B cell (primary cell): ENCODE data around the gene NPY. TPM values are rescaled to one million over a fixed set of nuclear protein-coding genes. Genes with fewer than 3 reads are reported as not detected.

ENCODE experiments used
- ATAC-seq: fragments of 200-7000 bp; cut with Tn5 transposase; one replicate; pipeline ENCODE4 v1.10.0; 2021; ENCODE audit warnings: low read depth, mild to moderate bottlenecking, moderate number of reproducible peaks, moderate library complexity
- CTCF ChIA-PET: fragments of 350-600 bp; sonication (Branson Sonifier 250); formaldehyde crosslinking; loops from one replicate; lab custom pipeline; 2021; ENCODE audit warnings: antibody characterized with exemption, inconsistent platforms; lab: Charles Lee
- POLR2A ChIA-PET: fragments of 350-600 bp; sonication (Branson Sonifier 250); formaldehyde crosslinking; loops from one replicate; lab custom pipeline; 2021; ENCODE audit warnings: antibody characterized with exemption; lab: Charles Lee
- DNase-seq: peaks from one replicate; pipeline ENCODE4 v3.0.0; 2013
- H2AFZ ChIP-seq: 2 replicates; pipeline ENCODE4 v1.6.1; 2012; ENCODE audit warnings: mild to moderate bottlenecking, low read depth, low read length; ENCODE audit not compliant: insufficient read depth, poor library complexity, severe bottlenecking
- H3K27ac ChIP-seq, 2 donors: 1 replicate in 1 of 2; 2 replicates in 1 of 2; pipeline ENCODE4 v1.5.1; 2012 to 2013; ENCODE audit warnings: low read length in 2 of 2, mild to moderate bottlenecking in 2 of 2, moderate library complexity in 1 of 2
- H3K27me3 ChIP-seq, 4 experiments: fragments of 200-600 bp in 1 of 4; sonication (generic) in 1 of 4; replicated peaks in 1 of 4; 1 replicate in 2 of 4; 2 replicates in 2 of 4; pipeline versions ENCODE4 v1.6.1 to v1.7.0; 2013 to 2016; ENCODE audit warnings: low read length in 3 of 4, mild to moderate bottlenecking in 2 of 4, mixed read lengths in 1 of 4, moderate library complexity in 1 of 4; ENCODE audit not compliant: insufficient read depth in 4 of 4, control insufficient read depth in 3 of 4; ENCODE audit errors: control extremely low read depth in 1 of 4
- H3K36me3 ChIP-seq, 2 experiments: replicated peaks in 1 of 2; 1 replicate in 1 of 2; 2 replicates in 1 of 2; pipeline versions ENCODE4 v1.6.1 to v1.7.1; 2013; ENCODE audit warnings: low read length in 1 of 2; ENCODE audit not compliant: insufficient read depth in 2 of 2, control insufficient read depth in 1 of 2; ENCODE audit errors: control extremely low read depth in 1 of 2, extremely low read depth in 1 of 2
- H3K4me1 ChIP-seq, 2 donors: fragments of 200-600 bp in 1 of 2; sonication (generic) in 1 of 2; 1 replicate in 1 of 2; 2 replicates in 1 of 2; pipeline versions ENCODE4 v1.5.1 to v1.6.1; 2013 to 2017; ENCODE audit warnings: low read length in 2 of 2; ENCODE audit not compliant: control insufficient read depth in 2 of 2, insufficient read depth in 2 of 2
- H3K4me2 ChIP-seq: replicated peaks from 2 replicates; pipeline ENCODE3; 2012; ENCODE audit warnings: mild to moderate bottlenecking, low read depth, low read length; ENCODE audit not compliant: poor library complexity, severe bottlenecking
- H3K4me3 ChIP-seq, 5 experiments: fragments of 200-600 bp in 1 of 5; sonication (generic) in 1 of 5; 1 replicate in 3 of 5; 2 replicates in 2 of 5; pipeline versions ENCODE4 v1.5.1 to v1.7.0; 2011 to 2016; ENCODE audit warnings: low read length in 4 of 5, mild to moderate bottlenecking in 4 of 5, low read depth in 2 of 5, control low read depth in 1 of 5, moderate library complexity in 1 of 5; ENCODE audit not compliant: insufficient read depth in 1 of 5; ENCODE audit errors: control extremely low read depth in 1 of 5, extremely low read depth in 1 of 5
- H3K79me2 ChIP-seq: fragments of 200-600 bp; sonication (generic); one replicate; pipeline ENCODE4 v1.6.0; 2016; ENCODE audit warnings: low read length; ENCODE audit not compliant: control insufficient read depth, insufficient read depth
- H3K9ac ChIP-seq: fragments of 200-600 bp; sonication (generic); 2 replicates; pipeline ENCODE4 v1.6.1; 2017; ENCODE audit warnings: mild to moderate bottlenecking, low read length, moderate library complexity
- H3K9me3 ChIP-seq, 3 donors: one replicate each; pipeline versions ENCODE4 v1.6.1 to v1.7.1; 2013; ENCODE audit warnings: low read length in 2 of 3; ENCODE audit not compliant: control insufficient read depth in 2 of 3, insufficient read depth in 1 of 3; ENCODE audit errors: control extremely low read depth in 1 of 3
- H4K20me1 ChIP-seq: 2 replicates; pipeline ENCODE4 v1.6.0; 2012; ENCODE audit warnings: mild to moderate bottlenecking, low read length; ENCODE audit not compliant: insufficient read depth, control insufficient read depth, poor library complexity, severe bottlenecking
- H3K27ac Mint-ChIP-seq: one replicate; pipeline ENCODE4 v1.8.0; 2021; ENCODE audit warnings: mixed read lengths
- H3K27me3 Mint-ChIP-seq: one replicate; pipeline ENCODE4 v1.8.0; 2021; ENCODE audit warnings: mixed read lengths
- H3K4me1 Mint-ChIP-seq: one replicate; pipeline ENCODE4 v1.8.0; 2021; ENCODE audit warnings: mixed read lengths
- H3K4me3 Mint-ChIP-seq: one replicate; pipeline ENCODE4 v1.8.0; 2021; ENCODE audit warnings: mixed read lengths
- H3K9me3 Mint-ChIP-seq: one replicate; pipeline ENCODE4 v1.8.0; 2022; ENCODE audit warnings: mixed read lengths; ENCODE audit not compliant: insufficient read depth
- EZH2 ChIP-seq: IDR thresholded peaks from 2 replicates; pipeline ENCODE4 v1.6.1; 2012; ENCODE audit warnings: borderline replicate concordance, low read depth, mild to moderate bottlenecking, moderate library complexity, low read length; ENCODE audit not compliant: insufficient read depth, poor library complexity, severe bottlenecking
- WGBS: methylation state at CpG from one replicate; pipeline ENCODE4 v1.1.5; 2013; ENCODE audit warnings: missing lambda C conversion rate; ENCODE audit not compliant: insufficient coverage; 5-methylcytosine and 5-hydroxymethylcytosine counted together
- intact Hi-C: fragments of 100-400 bp; cut with micrococcal nuclease; formaldehyde crosslinking; loops from one replicate; pipeline ENCODE4 v1.10.0; 2022
- polyA plus RNA-seq: library from polyadenylated mRNA; depleted of rRNA; stranded (reverse); fragments of >200 nt; gene quantifications from 2 replicates; pipeline ENCODE4 v1.2.3, GENCODE V29; 2012
- total RNA-seq, 2 donors: library from RNA; stranded (reverse); fragments of 120-200 nt in 1 of 2; gene quantifications; 1 replicate in 1 of 2; 2 replicates in 1 of 2; pipeline versions ENCODE4 v1.2.3 to v1.2.4, GENCODE V29; 2013 to 2022
- TF ChIP-seq, protein P1 (sequence below): fragments of 200-600 bp; IDR thresholded peaks from one replicate; pipeline ENCODE4 v1.8.0; 2022; ENCODE audit warnings: antibody characterized with exemption, mild to moderate bottlenecking

The NPY gene
- total and polyA plus RNA-seq, 2 donors (not counting 1 experiment from before 2014, with no cell fraction given): not detected

DNA sequence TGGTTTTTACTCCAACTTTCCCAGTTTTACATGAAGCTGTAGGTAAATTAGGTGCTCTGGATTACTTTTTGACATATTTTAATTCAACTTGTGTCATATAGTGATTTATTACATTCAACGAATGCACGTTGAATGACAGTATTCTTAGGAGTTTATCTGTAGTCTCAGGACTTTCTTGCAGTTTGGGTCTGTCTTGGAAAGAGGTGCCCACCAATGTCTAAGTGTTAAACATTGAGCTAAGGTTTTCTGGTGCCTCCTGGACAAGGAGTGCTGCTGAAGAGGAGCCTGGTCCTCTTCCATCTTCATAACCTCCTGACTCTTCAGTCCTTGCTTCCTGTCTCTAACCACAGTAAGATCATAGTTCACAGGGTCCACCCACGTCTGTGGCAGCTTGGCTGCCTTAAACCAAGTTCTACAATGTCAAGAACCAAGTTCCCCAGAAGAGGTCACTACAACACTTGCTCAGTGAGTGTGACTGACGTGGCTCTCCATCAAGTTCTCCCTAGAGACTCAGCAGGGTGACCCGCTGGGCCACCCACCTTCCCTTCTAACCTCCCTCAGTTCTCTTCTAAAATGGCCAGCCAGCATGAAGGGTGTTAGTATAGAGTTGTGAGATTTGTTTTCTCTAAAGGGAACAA lies 6.1 kb downstream of the NPY start:
- ChIA-PET CTCF (interaction anchor here (0.7 to 2.8 kb wide), 14 partner anchors 8 to 802 kb away, joined by 3 to 22 read pairs (median 3); no protein-coding TSS in a partner anchor), POLR2A (interaction anchor here (0.7 kb wide), 1 partner anchor 468 kb away, joined by 3 read pairs; no protein-coding TSS in a partner anchor)
- Histone ChIP-seq H2AFZ (no peak overlapping the region), H3K27me3 (peaks cover 0 to 19% (median 12%) of the 10 kb centered on the region in 4 experiments), H3K9me3 (no peaks in the 10 kb centered on the region), H3K9ac (no peak overlapping the region), H3K36me3 (no peaks in the 10 kb centered on the region), H3K4me2 (peak overlapping the region; percentile 6), H3K27ac (no peak overlapping the region), H4K20me1 (no peaks in the 10 kb centered on the region), H3K79me2 (no peaks in the 10 kb centered on the region), H3K4me3 (no peak overlapping the region), H3K4me1 (peaks cover 8 to 10% of the 10 kb centered on the region in 2 donors)
- DNase-seq: peak; percentile 64
- Mint-ChIP-seq H3K27me3 (peaks cover 40% of the 10 kb centered on the region), H3K27ac (no peak overlapping the region), H3K9me3 (no peaks in the 10 kb centered on the region), H3K4me1 (peaks cover 12% of the 10 kb centered on the region), H3K4me3 (no peak overlapping the region)
- peak; percentile 86 for ATAC-seq
- TF ChIP-seq EZH2: no peak
- TF ChIP-seq, protein P1, sequence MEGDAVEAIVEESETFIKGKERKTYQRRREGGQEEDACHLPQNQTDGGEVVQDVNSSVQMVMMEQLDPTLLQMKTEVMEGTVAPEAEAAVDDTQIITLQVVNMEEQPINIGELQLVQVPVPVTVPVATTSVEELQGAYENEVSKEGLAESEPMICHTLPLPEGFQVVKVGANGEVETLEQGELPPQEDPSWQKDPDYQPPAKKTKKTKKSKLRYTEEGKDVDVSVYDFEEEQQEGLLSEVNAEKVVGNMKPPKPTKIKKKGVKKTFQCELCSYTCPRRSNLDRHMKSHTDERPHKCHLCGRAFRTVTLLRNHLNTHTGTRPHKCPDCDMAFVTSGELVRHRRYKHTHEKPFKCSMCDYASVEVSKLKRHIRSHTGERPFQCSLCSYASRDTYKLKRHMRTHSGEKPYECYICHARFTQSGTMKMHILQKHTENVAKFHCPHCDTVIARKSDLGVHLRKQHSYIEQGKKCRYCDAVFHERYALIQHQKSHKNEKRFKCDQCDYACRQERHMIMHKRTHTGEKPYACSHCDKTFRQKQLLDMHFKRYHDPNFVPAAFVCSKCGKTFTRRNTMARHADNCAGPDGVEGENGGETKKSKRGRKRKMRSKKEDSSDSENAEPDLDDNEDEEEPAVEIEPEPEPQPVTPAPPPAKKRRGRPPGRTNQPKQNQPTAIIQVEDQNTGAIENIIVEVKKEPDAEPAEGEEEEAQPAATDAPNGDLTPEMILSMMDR: peak; percentile 41
- intact Hi-C loops: loop anchor here (1.0 to 10.0 kb wide), 3 partner anchors 92 to 805 kb away; no protein-coding TSS in a partner anchor
- WGBS: 0% methylated on average over 1 of the region's 5 CpGs

DNA sequence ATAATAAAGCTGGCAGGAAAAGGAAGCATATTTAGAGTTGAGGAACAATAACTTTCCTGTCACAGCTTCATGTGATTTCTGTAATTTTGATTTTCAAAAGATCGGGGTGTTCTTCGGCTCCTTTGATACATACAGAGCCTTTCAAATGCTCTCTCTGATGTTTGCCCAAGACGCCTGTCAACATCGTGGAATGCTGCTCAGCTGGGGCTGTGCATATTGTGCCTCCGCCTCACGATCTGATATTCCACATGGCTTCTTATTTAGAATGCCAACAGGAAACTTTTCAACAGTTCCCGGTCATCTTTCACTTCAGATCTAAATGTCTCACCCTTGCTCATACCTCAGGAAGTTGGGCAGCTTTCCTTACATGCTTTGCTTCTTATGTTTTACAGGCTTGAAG lies 7.3 kb downstream of the NPY start:
- H3K4me1 ChIP-seq: peaks cover 3 to 7% of the 10 kb centered on the region in 2 donors
- H3K36me3 ChIP-seq: no peaks in the 10 kb centered on the region
- Mint-ChIP-seq H3K4me1 (peaks cover 6% of the 10 kb centered on the region), H3K27ac (no peak overlapping the region), H3K27me3 (peaks cover 31% of the 10 kb centered on the region), H3K9me3 (no peaks in the 10 kb centered on the region), H3K4me3 (no peak overlapping the region)
- H3K4me2 ChIP-seq: no peak overlapping the region
- H2AFZ ChIP-seq: no peak overlapping the region
- H4K20me1 ChIP-seq: no peaks in the 10 kb centered on the region
- no peak for TF ChIP-seq EZH2
- TF ChIP-seq, protein P1: no peak
- ChIA-PET POLR2A (no interaction called here), CTCF (interaction anchor here (0.9 to 2.8 kb wide), 8 partner anchors 11 to 807 kb away, joined by 3 to 22 read pairs (median 6); no protein-coding TSS in a partner anchor)
- no peak overlapping the region for H3K4me3 ChIP-seq
- ATAC-seq (no peak), DNase-seq (no peak)
- WGBS: 90% methylated on average over 6 of the region's 7 CpGs
- no peak overlapping the region for H3K27ac ChIP-seq
- H3K79me2 ChIP-seq: no peaks in the 10 kb centered on the region
- intact Hi-C loops: loop anchor here (10.0 kb wide), 1 partner anchor 804 kb away; no protein-coding TSS in a partner anchor
- H3K9me3 ChIP-seq: no peaks in the 10 kb centered on the region
- no peak overlapping the region for H3K9ac ChIP-seq
- H3K27me3 ChIP-seq: peaks cover 0 to 12% (median 8%) of the 10 kb centered on the region in 4 experiments
